Astrocyte (in vitro differentiated cells and primary cell): Measurements from ENCODE around the gene TMEM101. TPM values are rescaled to one million over a fixed set of nuclear protein-coding genes. Genes with fewer than 3 reads are reported as not detected.
"Not testable (repeated sequence)": the region's sequence is repeated elsewhere in the genome, so short reads cannot be mapped to it uniquely, and the experiment has no call there.

Experiments used
- DNase-seq: peaks from one replicate; pipeline ENCODE4 v3.0.0-alpha.2; 2010; ENCODE audit warnings: low read depth
- FAIRE-seq: peaks from 2 replicates; lab custom pipeline; 2011; peaks lifted over from hg19 to GRCh38; lab: Jason Lieb, UNC
- H2AFZ ChIP-seq: 2 replicates; pipeline ENCODE4 v1.6.0; 2012; ENCODE audit warnings: low read depth, low read length, inconsistent platforms
- H3K27ac ChIP-seq: 2 replicates; pipeline ENCODE4 v1.5.1; 2011; ENCODE audit warnings: low read depth, low read length, inconsistent platforms
- H3K27me3 ChIP-seq: 2 replicates; pipeline ENCODE4 v1.6.0; 2011; ENCODE audit warnings: low read length, inconsistent platforms; ENCODE audit not compliant: insufficient read depth
- H3K36me3 ChIP-seq: 2 replicates; pipeline ENCODE4 v1.5.1; 2011; ENCODE audit warnings: low read length, inconsistent platforms; ENCODE audit not compliant: insufficient read depth
- H3K4me1 ChIP-seq: 2 replicates; pipeline ENCODE4 v1.5.1; 2011; ENCODE audit warnings: low read length, inconsistent platforms; ENCODE audit not compliant: insufficient read depth
- H3K4me2 ChIP-seq: 2 replicates; pipeline ENCODE4 v1.6.0; 2012; ENCODE audit warnings: low read length, inconsistent platforms
- H3K4me3 ChIP-seq: 2 replicates; pipeline ENCODE4 v1.5.1; 2011; ENCODE audit warnings: low read depth, mild to moderate bottlenecking, low read length, inconsistent platforms; ENCODE audit not compliant: insufficient read depth
- H3K79me2 ChIP-seq: 2 replicates; pipeline ENCODE4 v1.6.0; 2012; ENCODE audit warnings: mild to moderate bottlenecking, low read length, inconsistent platforms; ENCODE audit not compliant: insufficient read depth
- H3K9ac ChIP-seq: 2 replicates; pipeline ENCODE4 v1.6.0; 2012; ENCODE audit warnings: mild to moderate bottlenecking, low read length, inconsistent platforms
- H3K9me3 ChIP-seq: 2 replicates; pipeline ENCODE4 v1.5.1; 2012; ENCODE audit warnings: low read depth, mild to moderate bottlenecking, low read length, inconsistent platforms; ENCODE audit not compliant: insufficient read depth
- H4K20me1 ChIP-seq: 2 replicates; pipeline ENCODE4 v1.6.0; 2012; ENCODE audit warnings: low read length, inconsistent platforms; ENCODE audit not compliant: insufficient read depth
- H3K27ac Mint-ChIP-seq: one replicate; pipeline ENCODE4 v1.8.0; 2021; ENCODE audit warnings: mild to moderate bottlenecking, mixed read lengths; ENCODE audit not compliant: unreplicated experiment
- H3K27me3 Mint-ChIP-seq: one replicate; pipeline ENCODE4 v1.8.0; 2021; ENCODE audit warnings: low read depth, mixed read lengths; ENCODE audit not compliant: unreplicated experiment
- H3K36me3 Mint-ChIP-seq: one replicate; pipeline ENCODE4 v1.8.0; 2021; ENCODE audit warnings: low read depth, mixed read lengths; ENCODE audit not compliant: unreplicated experiment
- H3K4me1 Mint-ChIP-seq: one replicate; pipeline ENCODE4 v1.8.0; 2021; ENCODE audit warnings: low read depth, mixed read lengths; ENCODE audit not compliant: unreplicated experiment
- H3K4me3 Mint-ChIP-seq: one replicate; pipeline ENCODE4 v1.8.0; 2021; ENCODE audit warnings: mild to moderate bottlenecking, moderate library complexity, mixed read lengths; ENCODE audit not compliant: unreplicated experiment
- H3K9me3 Mint-ChIP-seq: one replicate; pipeline ENCODE4 v1.8.0; 2021; ENCODE audit warnings: mild to moderate bottlenecking, mixed read lengths; ENCODE audit not compliant: unreplicated experiment
- CTCF ChIP-seq: IDR thresholded peaks from 2 replicates; pipeline ENCODE4 v1.5.1; 2011; ENCODE audit warnings: low read depth, mild to moderate bottlenecking, inconsistent platforms, low read length, moderate library complexity; ENCODE audit not compliant: insufficient read depth
- EZH2 ChIP-seq: IDR thresholded peaks from 2 replicates; pipeline ENCODE4 v1.6.1; 2012; ENCODE audit warnings: mild to moderate bottlenecking, low read length, inconsistent platforms; ENCODE audit not compliant: insufficient read depth
- total RNA-seq: library from RNA; stranded (reverse); gene quantifications from 2 replicates; pipeline ENCODE4 v1.2.1, GENCODE V29; 2021

TMEM101 gene
- total RNA-seq, 1 donor from 2014 or later: 17.1 TPM

- FAIRE-seq (no peak), DNase-seq (no peak)
- Histone ChIP-seq H3K36me3 (no peaks in the 10 kb centered on the region), H4K20me1 (no peaks in the 10 kb centered on the region), H3K27ac (no peak overlapping the region), H3K4me1 (no peaks in the 10 kb centered on the region), H2AFZ (peak overlapping the region; percentile 20), H3K9me3 (no peaks in the 10 kb centered on the region), H3K79me2 (no peaks in the 10 kb centered on the region), H3K27me3 (peaks cover 33% of the 10 kb centered on the region), H3K9ac (no peak overlapping the region), H3K4me3 (no peak overlapping the region), H3K4me2 (no peak overlapping the region)
- no peaks in the 10 kb centered on the region for H3K4me1 Mint-ChIP-seq
- TF ChIP-seq EZH2 (no peak), CTCF (no peak)
- H3K4me3 Mint-ChIP-seq: no peak overlapping the region
- H3K36me3 Mint-ChIP-seq: no peaks in the 10 kb centered on the region
- no peaks in the 10 kb centered on the region for H3K9me3 Mint-ChIP-seq
- H3K27ac Mint-ChIP-seq: no peak overlapping the region
- H3K27me3 Mint-ChIP-seq: peaks cover 52% of the 10 kb centered on the region
These were observed 40.1 kb downstream of the TMEM101 start for GRCh38 chr17:43974382-43975266.

- not testable (repeated sequence) for H3K9me3 ChIP-seq, H3K36me3 Mint-ChIP-seq, DNase-seq, H3K4me1 Mint-ChIP-seq, H3K9me3 Mint-ChIP-seq, H3K4me1 ChIP-seq, H3K4me3 Mint-ChIP-seq, H4K20me1 ChIP-seq, H3K36me3 ChIP-seq, H3K27ac ChIP-seq, H3K4me3 ChIP-seq, H2AFZ ChIP-seq, H3K4me2 ChIP-seq, H3K9ac ChIP-seq, H3K79me2 ChIP-seq, FAIRE-seq
- peak overlapping the region; percentile 26 for H3K27ac Mint-ChIP-seq
- H3K27me3 Mint-ChIP-seq: peaks cover 45% of the 10 kb centered on the region
- peaks cover 29% of the 10 kb centered on the region for H3K27me3 ChIP-seq
These were observed 42.1 kb downstream of the TMEM101 start for GRCh38 chr17:43972444-43973212.

DNA sequence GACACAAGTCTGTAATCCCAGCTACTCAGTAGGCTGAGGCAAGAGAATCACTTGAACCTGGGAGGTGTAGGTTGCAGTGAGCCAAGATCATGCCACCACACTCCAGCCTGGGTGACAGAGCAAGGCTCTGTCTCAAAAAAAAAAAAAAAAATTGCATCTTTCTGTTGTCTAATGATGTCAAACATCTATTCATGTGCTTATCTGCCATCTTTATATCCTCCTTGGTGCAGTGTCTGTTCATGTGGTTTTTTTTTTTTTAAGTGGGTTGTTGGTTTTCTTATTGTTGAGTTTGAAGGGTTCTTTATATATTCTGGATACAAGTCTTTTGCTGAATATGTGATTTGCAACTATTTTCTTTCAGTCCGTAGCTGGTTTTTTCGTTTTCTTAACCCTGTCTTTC lies 43.3 kb downstream of the TMEM101 start:
- not testable (repeated sequence) for H2AFZ ChIP-seq, H3K4me3 Mint-ChIP-seq, H4K20me1 ChIP-seq, H3K4me1 ChIP-seq, H3K27ac ChIP-seq, H3K36me3 ChIP-seq, H3K9me3 Mint-ChIP-seq, DNase-seq, H3K4me1 Mint-ChIP-seq, FAIRE-seq, H3K9ac ChIP-seq, H3K4me3 ChIP-seq, H3K27ac Mint-ChIP-seq, H3K4me2 ChIP-seq, H3K36me3 Mint-ChIP-seq, H3K79me2 ChIP-seq, H3K9me3 ChIP-seq
- H3K27me3 Mint-ChIP-seq: peaks cover 39% of the 10 kb centered on the region
- H3K27me3 ChIP-seq: peaks cover 23% of the 10 kb centered on the region
